ENCODE measurements around the gene SRSF3.

- TF ChIP-seq POLR2A (IDR thresholded peaks at IDR 0.05; ENCODE audit: low read length) = no peak
- no peak for TF ChIP-seq CTCF (IDR thresholded peaks at IDR 0.05)
- TF ChIP-seq NR3C1 (IDR thresholded peaks at IDR 0.05) = no peak
- no peak for TF ChIP-seq BHLHE40 (IDR thresholded peaks at IDR 0.05; ENCODE audit: low read depth, low read length)
- TF ChIP-seq RAD21 (conservative IDR thresholded peaks at IDR 0.05 in 1 of 2, IDR thresholded peaks at IDR 0.05 in 1 of 2) = no peak
- no peak for TF ChIP-seq EP300 (IDR thresholded peaks at IDR 0.05)
- no peak for TF ChIP-seq SREBF2 (IDR thresholded peaks at IDR 0.05)
- no peak for TF ChIP-seq FOSL2 (IDR thresholded peaks at IDR 0.05)
- no peak for TF ChIP-seq FOSL2 (CRISPR knock-in tag; IDR thresholded peaks at IDR 0.05)
- TF ChIP-seq RNF2 (IDR thresholded peaks at IDR 0.05; ENCODE audit: borderline replicate concordance, low read depth) = no peak
- TF ChIP-seq KDM1A (IDR thresholded peaks at IDR 0.05; ENCODE audit: low read depth) = no peak
These were observed 19.5 kb upstream of the SRSF3 start for GRCh38 chr6:36574679-36575078.

Measured in A549 (cell line).